Hepatocyte (in vitro differentiated cells): ENCODE measurements around the gene ATP2B1. TPM values are rescaled to one million over a fixed set of nuclear protein-coding genes. Genes with fewer than 3 reads are reported as not detected.

Experiments
- DNase-seq: peaks from one replicate; pipeline ENCODE4 v3.0.0-alpha.2; 2016; ENCODE audit warnings: low spot score
- H2AFZ ChIP-seq: fragments of 200-600 bp; sonication (generic); 2 replicates; pipeline ENCODE4 v1.6.0; 2016; ENCODE audit warnings: antibody characterized with exemption, mild to moderate bottlenecking
- H3K27ac ChIP-seq: fragments of 200-600 bp; sonication (generic); 2 replicates; pipeline ENCODE4 v1.5.1; 2016; ENCODE audit warnings: mild to moderate bottlenecking
- H3K27me3 ChIP-seq: fragments of 200-600 bp; sonication (generic); 2 replicates; pipeline ENCODE4 v1.6.1; 2016
- H3K36me3 ChIP-seq: fragments of 200-600 bp; sonication (generic); replicated peaks from 2 replicates; pipeline ENCODE4 v1.5.1; 2016; ENCODE audit warnings: low read depth; ENCODE audit not compliant: insufficient read depth
- H3K4me1 ChIP-seq: fragments of 200-600 bp; sonication (generic); 2 replicates; pipeline ENCODE4 v1.5.1; 2016; ENCODE audit warnings: mild to moderate bottlenecking, moderate library complexity; ENCODE audit not compliant: insufficient read depth
- H3K4me2 ChIP-seq: fragments of 200-600 bp; sonication (generic); 2 replicates; pipeline ENCODE4 v1.6.0; 2016
- H3K4me3 ChIP-seq: fragments of 200-600 bp; sonication (generic); 2 replicates; pipeline ENCODE4 v1.5.1; 2016; ENCODE audit warnings: mild to moderate bottlenecking
- H3K79me2 ChIP-seq: fragments of 200-600 bp; sonication (generic); 2 replicates; pipeline ENCODE4 v1.6.0; 2017; ENCODE audit warnings: mild to moderate bottlenecking
- H3K9me2 ChIP-seq: fragments of 200-600 bp; sonication (generic); replicated peaks from 2 replicates; pipeline ENCODE4 v1.6.0; 2017; ENCODE audit warnings: mild to moderate bottlenecking; ENCODE audit not compliant: insufficient read depth
- H3K9me3 ChIP-seq: fragments of 200-600 bp; sonication (generic); 2 replicates; pipeline ENCODE4 v1.5.1; 2016; ENCODE audit warnings: low read depth, mild to moderate bottlenecking
- H4K20me1 ChIP-seq: fragments of 200-600 bp; sonication (generic); 2 replicates; pipeline ENCODE4 v1.6.0; 2016; ENCODE audit warnings: mild to moderate bottlenecking; ENCODE audit not compliant: insufficient read depth, poor library complexity, severe bottlenecking
- CTCF ChIP-seq: fragments of 200-600 bp; sonication (generic); IDR thresholded peaks from 2 replicates; pipeline ENCODE4 v1.5.1; 2016; ENCODE audit warnings: antibody characterized with exemption, mild to moderate bottlenecking; ENCODE audit not compliant: poor library complexity
- EZH2 ChIP-seq: fragments of 200-600 bp; sonication (generic); IDR thresholded peaks from 2 replicates; pipeline ENCODE4 v1.6.1; 2016; ENCODE audit warnings: antibody characterized with exemption, mild to moderate bottlenecking, borderline replicate concordance
- EZH2phosphoT487 ChIP-seq: fragments of 200-600 bp; sonication (generic); IDR thresholded peaks from one replicate; pipeline ENCODE4 v1.6.1; 2018; ENCODE audit warnings: antibody characterized with exemption, mild to moderate bottlenecking, low read depth, moderate library complexity; ENCODE audit not compliant: unreplicated experiment, severe bottlenecking
- WGBS: methylation state at CpG from one replicate; pipeline ENCODE4 v1.1.6; 2016; ENCODE audit warnings: low lambda C conversion rate; ENCODE audit errors: missing lambda C conversion rate; 5-methylcytosine and 5-hydroxymethylcytosine counted together
- polyA plus RNA-seq: library from polyadenylated mRNA; unstranded; fragments of >200 nt; fragmentation: Nextera tagmentation; extraction: Ambion mirVana; gene quantifications from 2 replicates; pipeline ENCODE4 v1.2.1, GENCODE V29; 2016
- total RNA-seq: library from RNA; depleted of rRNA; stranded (reverse); fragments of >200 nt; gene quantifications from 2 replicates; pipeline ENCODE4 v1.2.3, GENCODE V29; 2014

ATP2B1 gene
- total and polyA plus RNA-seq, 2 experiments from 2014 or later, result 52.2 to 67.2 TPM

GRCh38 chr12:89731614-89732013, 23.0 kb upstream of the ATP2B1 start:
- H3K27ac ChIP-seq, result peak overlapping the region; percentile 49
- TF ChIP-seq CTCF, result no peak
- no peak for TF ChIP-seq EZH2phosphoT487
- TF ChIP-seq EZH2, result no peak
- H4K20me1 ChIP-seq, result no peaks in the 10 kb centered on the region
- H3K4me1 ChIP-seq, result no peaks in the 10 kb centered on the region
- no peak overlapping the region for H2AFZ ChIP-seq
- 63% methylated on average over 2 of the region's 2 CpGs for WGBS
- H3K27me3 ChIP-seq, result no peaks in the 10 kb centered on the region
- H3K4me3 ChIP-seq, result no peak overlapping the region
- H3K36me3 ChIP-seq, result no peaks in the 10 kb centered on the region
- H3K79me2 ChIP-seq, result no peaks in the 10 kb centered on the region
- no peaks in the 10 kb centered on the region for H3K9me2 ChIP-seq
- no peaks in the 10 kb centered on the region for H3K9me3 ChIP-seq
- DNase-seq, result peak; percentile 15
- no peak overlapping the region for H3K4me2 ChIP-seq

- H3K27me3 ChIP-seq, result no peaks in the 10 kb centered on the region
- no peak overlapping the region for H3K4me3 ChIP-seq
- TF ChIP-seq EZH2phosphoT487 (no peak), EZH2 (no peak), CTCF (no peak)
- H2AFZ ChIP-seq, result no peak overlapping the region
- H3K4me2 ChIP-seq, result no peak overlapping the region
- H3K36me3 ChIP-seq, result no peaks in the 10 kb centered on the region
- H3K9me3 ChIP-seq, result no peaks in the 10 kb centered on the region
- no peaks in the 10 kb centered on the region for H4K20me1 ChIP-seq
- H3K9me2 ChIP-seq, result no peaks in the 10 kb centered on the region
- WGBS, result 93% methylated on average over 3 of the region's 3 CpGs
- DNase-seq, result no peak
- H3K27ac ChIP-seq, result peak overlapping the region; percentile 49
- H3K79me2 ChIP-seq, result no peaks in the 10 kb centered on the region
- H3K4me1 ChIP-seq, result no peaks in the 10 kb centered on the region
Observed at GRCh38 chr12:89731089-89731488, 22.5 kb upstream of the ATP2B1 start.

- no peaks in the 10 kb centered on the region for H4K20me1 ChIP-seq
- WGBS, result 80% methylated on average over 4 of the region's 4 CpGs
- H3K27ac ChIP-seq, result no peak overlapping the region
- no peak overlapping the region for H3K4me3 ChIP-seq
- no peak overlapping the region for H2AFZ ChIP-seq
- H3K36me3 ChIP-seq, result no peaks in the 10 kb centered on the region
- H3K9me2 ChIP-seq, result no peaks in the 10 kb centered on the region
- H3K4me2 ChIP-seq, result no peak overlapping the region
- TF ChIP-seq EZH2 (no peak), CTCF (no peak), EZH2phosphoT487 (no peak)
- H3K79me2 ChIP-seq, result no peaks in the 10 kb centered on the region
- H3K9me3 ChIP-seq, result no peaks in the 10 kb centered on the region
- no peak for DNase-seq
- no peaks in the 10 kb centered on the region for H3K4me1 ChIP-seq
- H3K27me3 ChIP-seq, result no peaks in the 10 kb centered on the region
Observed at GRCh38 chr12:89729946-89730459, 21.4 kb upstream of the ATP2B1 start.

GRCh38 chr12:89723276-89723675, 14.6 kb upstream of the ATP2B1 start:
- TF ChIP-seq EZH2phosphoT487 (no peak), EZH2 (no peak)
- Histone ChIP-seq H3K36me3 (no peaks in the 10 kb centered on the region), H3K79me2 (no peaks in the 10 kb centered on the region), H3K4me2 (no peak overlapping the region), H3K4me1 (no peaks in the 10 kb centered on the region), H3K27ac (no peak overlapping the region), H3K9me2 (no peaks in the 10 kb centered on the region), H3K4me3 (no peak overlapping the region), H3K27me3 (no peaks in the 10 kb centered on the region), H4K20me1 (no peaks in the 10 kb centered on the region), H2AFZ (no peak overlapping the region), H3K9me3 (no peaks in the 10 kb centered on the region)
- no peak for DNase-seq
